PFSK-1 (cell line): ENCODE measurements around the gene NFKBIE.

ENCODE experiments used
- FOXP2 ChIP-seq: optimal IDR thresholded peaks from 2 replicates; pipeline ENCODE3; 2011; ENCODE audit warnings: borderline replicate concordance, control low read depth, inconsistent platforms; ENCODE audit not compliant: insufficient read depth; ENCODE audit errors: extremely low read length, extremely low read depth
- POLR2AphosphoS5 ChIP-seq: IDR thresholded peaks from 2 replicates; pipeline ENCODE4 v1.6.1; 2012; ENCODE audit warnings: low read depth, mild to moderate bottlenecking, control low read depth, low read length, moderate library complexity
- TAF1 ChIP-seq: IDR thresholded peaks from 2 replicates; pipeline ENCODE4 v1.6.1; 2012; ENCODE audit warnings: low read length, control low read depth, borderline replicate concordance; ENCODE audit not compliant: insufficient read depth
- TF ChIP-seq, protein P1 (sequence below), 2 experiments: IDR thresholded peaks; 2 replicates each; pipeline versions ENCODE4 v1.6.1 to v1.8.0; 2011 to 2012; ENCODE audit warnings: low read depth in 2 of 2, low read length in 2 of 2, control low read depth in 1 of 2, inconsistent platforms in 1 of 2, mild to moderate bottlenecking in 1 of 2, moderate library complexity in 1 of 2; ENCODE audit not compliant: insufficient read depth in 1 of 2

DNA sequence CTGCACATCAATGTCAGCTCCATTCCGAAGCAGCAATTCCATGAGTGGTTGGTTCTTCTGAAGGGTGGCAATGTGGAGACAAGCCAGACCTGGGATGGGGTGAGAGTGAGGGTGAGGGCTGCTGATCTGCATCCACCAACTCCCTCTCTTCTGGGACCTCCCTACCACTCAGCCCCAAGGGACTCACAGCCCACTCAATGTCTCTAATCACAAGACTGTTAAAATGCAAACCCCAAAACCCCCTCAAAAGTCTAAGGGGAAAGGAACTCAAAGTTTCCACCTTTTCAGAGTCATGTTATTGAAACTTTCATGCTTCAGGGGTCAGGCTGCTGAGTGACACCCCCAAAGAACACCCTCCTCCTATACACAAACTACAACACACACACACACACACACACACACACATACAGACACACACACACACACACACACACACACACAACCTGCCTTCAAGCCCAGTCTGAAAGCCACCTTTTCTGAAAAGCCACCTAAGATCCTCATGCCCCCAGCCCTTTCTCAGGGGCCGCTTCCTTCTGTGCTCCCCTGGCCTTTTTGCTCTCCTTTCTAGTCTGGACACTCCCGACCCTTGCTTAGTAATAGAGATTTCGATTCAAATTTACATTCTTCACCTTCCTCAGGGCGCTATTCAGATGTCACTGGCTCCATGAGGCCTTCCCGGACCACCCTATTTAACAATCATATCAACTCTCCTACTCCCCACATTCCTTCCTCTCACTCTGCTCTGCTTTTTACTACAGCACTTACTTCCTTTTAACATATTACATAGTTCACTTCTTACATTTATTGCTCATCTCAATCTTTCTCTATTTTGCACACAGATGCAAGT, 4.7 kb downstream of the NFKBIE start:
- TF ChIP-seq POLR2AphosphoS5 (no peak), FOXP2 (no peak), TAF1 (no peak)
- TF ChIP-seq, protein P1, sequence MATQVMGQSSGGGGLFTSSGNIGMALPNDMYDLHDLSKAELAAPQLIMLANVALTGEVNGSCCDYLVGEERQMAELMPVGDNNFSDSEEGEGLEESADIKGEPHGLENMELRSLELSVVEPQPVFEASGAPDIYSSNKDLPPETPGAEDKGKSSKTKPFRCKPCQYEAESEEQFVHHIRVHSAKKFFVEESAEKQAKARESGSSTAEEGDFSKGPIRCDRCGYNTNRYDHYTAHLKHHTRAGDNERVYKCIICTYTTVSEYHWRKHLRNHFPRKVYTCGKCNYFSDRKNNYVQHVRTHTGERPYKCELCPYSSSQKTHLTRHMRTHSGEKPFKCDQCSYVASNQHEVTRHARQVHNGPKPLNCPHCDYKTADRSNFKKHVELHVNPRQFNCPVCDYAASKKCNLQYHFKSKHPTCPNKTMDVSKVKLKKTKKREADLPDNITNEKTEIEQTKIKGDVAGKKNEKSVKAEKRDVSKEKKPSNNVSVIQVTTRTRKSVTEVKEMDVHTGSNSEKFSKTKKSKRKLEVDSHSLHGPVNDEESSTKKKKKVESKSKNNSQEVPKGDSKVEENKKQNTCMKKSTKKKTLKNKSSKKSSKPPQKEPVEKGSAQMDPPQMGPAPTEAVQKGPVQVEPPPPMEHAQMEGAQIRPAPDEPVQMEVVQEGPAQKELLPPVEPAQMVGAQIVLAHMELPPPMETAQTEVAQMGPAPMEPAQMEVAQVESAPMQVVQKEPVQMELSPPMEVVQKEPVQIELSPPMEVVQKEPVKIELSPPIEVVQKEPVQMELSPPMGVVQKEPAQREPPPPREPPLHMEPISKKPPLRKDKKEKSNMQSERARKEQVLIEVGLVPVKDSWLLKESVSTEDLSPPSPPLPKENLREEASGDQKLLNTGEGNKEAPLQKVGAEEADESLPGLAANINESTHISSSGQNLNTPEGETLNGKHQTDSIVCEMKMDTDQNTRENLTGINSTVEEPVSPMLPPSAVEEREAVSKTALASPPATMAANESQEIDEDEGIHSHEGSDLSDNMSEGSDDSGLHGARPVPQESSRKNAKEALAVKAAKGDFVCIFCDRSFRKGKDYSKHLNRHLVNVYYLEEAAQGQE (IDR thresholded peaks at IDR 0.05; ENCODE audit: insufficient read depth in 1 of 2, low read depth in 2 of 2, low read length in 2 of 2) = no peak
